Subcutaneous abdominal adipose tissue (tissue), 5 donors: Measurements from ENCODE around the gene WDR59.
"Not testable (repeated sequence)": the region's sequence is repeated elsewhere in the genome, so short reads cannot be mapped to it uniquely, and the experiment has no call there.

Source experiments
- H3K27ac ChIP-seq: one replicate; pipeline ENCODE4 v1.7.0; 2013; ENCODE audit warnings: low read depth, mild to moderate bottlenecking, inconsistent platforms, low read length, moderate library complexity
- H3K27me3 ChIP-seq, 5 donors: one replicate each; pipeline ENCODE4 v1.7.0; 2013; ENCODE audit warnings: low read length in 5 of 5, inconsistent platforms in 1 of 5; ENCODE audit not compliant: control insufficient read depth in 5 of 5, insufficient read depth in 4 of 5
- H3K36me3 ChIP-seq, 5 donors: one replicate each; pipeline ENCODE4 v1.7.0; 2013; ENCODE audit warnings: low read length in 5 of 5; ENCODE audit not compliant: control insufficient read depth in 5 of 5, insufficient read depth in 5 of 5
- H3K4me1 ChIP-seq, 5 donors: one replicate each; pipeline ENCODE4 v1.7.0; 2013; ENCODE audit warnings: low read length in 5 of 5, mild to moderate bottlenecking in 3 of 5, moderate library complexity in 1 of 5; ENCODE audit not compliant: control insufficient read depth in 5 of 5, insufficient read depth in 5 of 5
- H3K4me3 ChIP-seq, 5 donors: one replicate each; pipeline ENCODE4 v1.7.0; 2013; ENCODE audit warnings: low read length in 5 of 5, low read depth in 1 of 5
- H3K9ac ChIP-seq, 5 donors: one replicate each; pipeline ENCODE4 v1.7.0; 2013; ENCODE audit warnings: low read length in 5 of 5, mild to moderate bottlenecking in 4 of 5, moderate library complexity in 3 of 5
- H3K9me3 ChIP-seq, 5 donors: one replicate each; pipeline ENCODE4 v1.7.0; 2013; ENCODE audit warnings: low read length in 5 of 5; ENCODE audit not compliant: control insufficient read depth in 5 of 5
- donor health status: healthy.
- donor health status: healthy.
- donor health status: healthy.
- donor health status: healthy.
- donor health status: healthy.

The WDR59 gene

GRCh38 chr16:75024594-75024993 is 39.7 kb upstream of the WDR59 start:
- H3K9ac ChIP-seq: peak overlapping the region in 1 of 5 donors; percentile 2
- H3K4me1 ChIP-seq: peaks cover 0 to 26% (median 18%) of the 10 kb centered on the region in 5 donors
- H3K4me3 ChIP-seq: no peak overlapping the region
- H3K36me3 ChIP-seq: no peaks in the 10 kb centered on the region
- H3K27me3 ChIP-seq: no peaks in the 10 kb centered on the region
- H3K27ac ChIP-seq: no peak overlapping the region
- H3K9me3 ChIP-seq: peaks cover 0 to 5% (median 0%) of the 10 kb centered on the region in 5 donors

- H3K9ac ChIP-seq: peak overlapping the region in 1 of 5 donors; percentile 2
- peaks cover 0 to 5% (median 0%) of the 10 kb centered on the region in 5 donors for H3K9me3 ChIP-seq
- H3K27ac ChIP-seq: no peak overlapping the region
Measured at GRCh38 chr16:75024182-75024581, 39.3 kb upstream of the WDR59 start.

DNA sequence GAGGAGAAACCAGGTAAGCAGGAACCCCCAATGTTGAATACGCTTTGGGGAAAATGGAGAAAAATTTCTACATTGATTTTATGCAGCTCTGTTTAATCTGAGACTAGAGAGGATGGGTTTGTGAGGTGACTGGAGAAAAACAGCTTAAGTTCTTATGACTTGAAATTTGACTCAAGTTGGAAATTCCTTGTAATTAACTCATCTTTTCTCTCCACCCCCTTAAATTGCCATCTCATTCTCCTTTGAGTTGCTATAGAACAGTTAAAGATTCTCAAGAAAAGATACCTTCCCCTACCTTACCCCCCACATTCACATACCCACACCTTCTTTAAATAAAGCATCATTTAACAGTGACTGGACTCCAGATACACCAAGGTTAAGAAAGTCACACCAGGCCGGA is 38.1 kb upstream of the WDR59 start:
- Histone ChIP-seq H3K27me3 (no peaks in the 10 kb centered on the region), H3K27ac (no peak overlapping the region), H3K4me1 (peaks cover 0 to 26% (median 18%) of the 10 kb centered on the region in 5 donors), H3K9me3 (peaks cover 0 to 5% (median 0%) of the 10 kb centered on the region in 5 donors), H3K4me3 (no peak overlapping the region), H3K36me3 (no peaks in the 10 kb centered on the region), H3K9ac (no peak overlapping the region)

More at GRCh38 chr16:75024182-75024581, 39.3 kb upstream of the WDR59 start:
- Histone ChIP-seq H3K27me3 (no peaks in the 10 kb centered on the region), H3K36me3 (no peaks in the 10 kb centered on the region), H3K4me1 (peaks cover 0 to 26% (median 18%) of the 10 kb centered on the region in 5 donors), H3K4me3 (no peak overlapping the region)

DNA sequence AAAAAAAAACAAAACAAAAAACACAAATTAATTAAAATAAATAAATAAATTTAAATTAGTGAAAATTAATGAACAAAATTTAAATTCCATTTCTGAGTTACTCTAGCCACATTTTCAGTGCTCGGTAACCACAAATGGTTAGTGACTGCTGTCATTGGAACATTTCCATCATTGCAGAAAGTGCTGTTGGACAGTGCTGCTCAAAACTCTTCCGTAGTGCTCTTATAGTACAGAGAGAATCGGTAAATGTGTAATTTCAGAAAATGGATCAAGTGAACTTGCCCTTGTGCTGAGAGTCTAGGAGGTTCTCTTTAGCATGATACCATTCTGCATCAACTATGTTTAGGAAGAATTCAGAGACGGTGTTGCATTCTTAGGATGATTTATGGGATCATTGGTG is 37.6 kb upstream of the WDR59 start:
- peaks cover 0 to 28% (median 22%) of the 10 kb centered on the region in 5 donors for H3K4me1 ChIP-seq
- H3K9me3 ChIP-seq: peaks cover 0 to 5% (median 0%) of the 10 kb centered on the region in 5 donors
- no peak overlapping the region for H3K9ac ChIP-seq
- no peaks in the 10 kb centered on the region for H3K36me3 ChIP-seq
- no peaks in the 10 kb centered on the region for H3K27me3 ChIP-seq
- no peak overlapping the region for H3K27ac ChIP-seq
- no peak overlapping the region for H3K4me3 ChIP-seq

DNA sequence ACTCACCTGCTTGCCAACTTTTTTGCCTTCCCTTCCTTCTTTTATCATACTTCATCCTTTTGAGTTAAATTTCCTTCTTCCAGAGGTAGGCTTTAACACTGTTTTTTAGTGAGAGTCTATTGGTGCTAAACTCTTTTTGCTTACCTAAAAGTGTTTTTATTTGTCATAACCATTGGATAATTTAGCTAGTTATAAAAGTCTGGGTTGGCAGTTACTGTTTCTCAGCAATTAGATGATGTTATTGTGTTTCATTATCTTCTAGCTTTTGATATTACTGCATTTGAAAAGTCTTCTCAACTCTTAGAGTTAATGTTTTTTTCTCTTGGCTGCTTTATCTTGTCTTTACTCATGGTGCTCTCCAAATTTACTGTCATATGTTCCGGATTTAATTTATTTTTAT is 36.5 kb upstream of the WDR59 start:
- Histone ChIP-seq H3K9ac (no peak overlapping the region), H3K27me3 (no peaks in the 10 kb centered on the region), H3K4me1 (peaks cover 0 to 27% (median 19%) of the 10 kb centered on the region in 5 donors), H3K9me3 (peaks cover 0 to 5% (median 0%) of the 10 kb centered on the region in 5 donors), H3K4me3 (no peak overlapping the region), H3K27ac (no peak overlapping the region), H3K36me3 (no peaks in the 10 kb centered on the region)

- Histone ChIP-seq H3K9ac (no peak overlapping the region), H3K4me1 (peaks cover 0 to 16% (median 9%) of the 10 kb centered on the region in 5 donors), H3K27ac (no peak overlapping the region), H3K36me3 (no peaks in the 10 kb centered on the region), H3K27me3 (no peaks in the 10 kb centered on the region), H3K9me3 (peaks cover 0 to 5% (median 0%) of the 10 kb centered on the region in 5 donors), H3K4me3 (no peak overlapping the region)
Measured at GRCh38 chr16:75019586-75019985, 34.7 kb upstream of the WDR59 start.

DNA sequence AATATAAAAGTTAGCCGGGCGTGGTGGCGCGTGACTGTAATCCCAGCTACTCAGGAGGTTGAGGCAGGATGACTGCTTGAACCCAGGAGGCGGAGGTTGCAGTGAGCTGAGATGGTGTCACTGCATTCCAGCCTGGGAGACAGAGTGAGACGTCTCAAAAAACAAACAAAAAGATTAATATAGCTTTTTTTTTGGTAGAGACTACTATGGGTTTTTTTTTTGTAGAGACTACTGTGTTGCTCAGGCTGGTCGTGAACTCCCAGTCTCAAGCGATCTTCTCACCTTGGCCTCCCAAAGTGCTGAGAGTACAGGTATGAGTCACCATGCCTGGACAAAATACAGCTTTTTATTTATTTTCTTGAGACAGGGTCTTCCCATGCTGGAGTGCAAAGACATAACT is 34.1 kb upstream of the WDR59 start:
- no peak overlapping the region for H3K9ac ChIP-seq
- peaks cover 0 to 5% (median 0%) of the 10 kb centered on the region in 5 donors for H3K9me3 ChIP-seq
- H3K36me3 ChIP-seq: no peaks in the 10 kb centered on the region
- H3K4me3 ChIP-seq: no peak overlapping the region
- peaks cover 0 to 12% (median 4%) of the 10 kb centered on the region in 5 donors for H3K4me1 ChIP-seq
- no peak overlapping the region for H3K27ac ChIP-seq
- no peaks in the 10 kb centered on the region for H3K27me3 ChIP-seq

DNA sequence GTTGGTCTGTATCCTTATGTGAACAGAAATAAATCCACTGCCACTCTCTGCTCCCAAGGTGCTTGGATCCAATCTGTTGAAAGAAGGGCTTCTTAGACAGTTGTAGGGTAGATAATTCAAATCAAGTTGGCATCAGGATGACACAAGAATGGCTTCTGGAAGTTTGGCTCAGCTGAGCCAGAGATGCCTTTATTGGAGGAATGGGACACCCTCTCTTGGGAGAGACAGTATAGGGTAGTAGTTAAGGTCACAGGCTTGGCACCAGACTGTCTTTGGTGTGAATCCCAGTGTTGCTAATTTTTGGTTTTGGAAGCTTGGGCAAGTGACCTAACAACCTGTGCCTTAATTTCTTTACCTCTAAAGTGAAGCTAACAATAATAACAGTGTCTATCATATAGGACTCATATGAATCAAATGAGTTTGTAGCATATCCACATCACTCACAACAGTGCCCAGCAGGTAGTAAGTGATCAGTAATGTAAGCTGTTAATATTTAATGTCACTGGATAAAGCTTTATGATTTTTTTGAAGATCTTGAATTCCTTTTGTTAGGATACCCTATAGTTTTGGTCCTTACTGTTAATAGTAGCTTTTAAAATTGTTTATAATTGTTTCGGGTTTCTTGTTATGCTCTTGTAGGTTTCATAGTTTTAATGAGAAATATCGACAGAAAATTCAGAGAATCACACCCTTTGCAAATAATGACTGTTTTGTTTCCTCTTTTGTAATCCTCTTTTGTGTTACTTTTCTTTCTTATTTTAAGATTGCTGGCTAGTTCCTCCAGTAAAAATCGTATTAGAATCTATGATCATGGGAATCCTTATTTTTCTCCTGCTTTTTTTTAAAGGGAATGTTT is 33.0 kb upstream of the WDR59 start:
- Histone ChIP-seq H3K4me3 (no peak overlapping the region), H3K4me1 (peaks cover 0 to 12% (median 8%) of the 10 kb centered on the region in 5 donors), H3K9me3 (peaks cover 0 to 5% (median 0%) of the 10 kb centered on the region in 5 donors), H3K9ac (peak overlapping the region in 1 of 5 donors; percentile 41), H3K36me3 (no peaks in the 10 kb centered on the region), H3K27ac (no peak overlapping the region), H3K27me3 (no peaks in the 10 kb centered on the region)

DNA sequence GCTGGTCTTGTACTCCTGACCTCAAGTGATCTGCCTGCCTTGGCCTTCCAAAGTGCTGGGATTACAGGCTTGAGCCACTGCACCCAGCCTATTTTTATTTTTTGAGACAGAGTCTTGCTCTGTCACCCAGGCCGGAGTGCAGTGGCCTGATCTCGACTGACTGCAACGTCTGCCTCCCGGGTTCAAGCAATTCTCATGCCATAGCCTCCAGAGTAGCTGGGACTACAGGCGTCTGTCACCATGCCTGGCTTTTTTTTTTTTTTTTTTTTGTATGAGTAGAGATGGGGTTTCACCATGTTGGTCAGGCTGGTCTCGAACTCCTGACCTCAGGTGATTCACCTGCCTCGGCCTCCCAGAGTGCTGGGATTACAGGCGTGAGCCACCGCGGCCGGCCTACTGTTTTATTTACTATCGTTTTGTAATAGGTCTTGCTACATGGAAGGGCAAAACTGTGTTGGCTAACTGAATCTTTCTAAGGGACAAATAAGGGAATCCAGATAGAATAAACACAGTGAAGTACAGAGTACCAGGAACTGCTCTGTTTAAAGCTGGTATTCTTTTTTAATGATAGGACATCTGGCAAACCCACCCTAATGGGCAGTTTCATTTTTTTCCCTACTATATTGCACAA is 31.6 kb upstream of the WDR59 start:
- H3K9ac ChIP-seq, H3K36me3 ChIP-seq, H3K27ac ChIP-seq, H3K9me3 ChIP-seq, H3K4me3 ChIP-seq, H3K27me3 ChIP-seq: not testable (repeated sequence)
- peaks cover 7 to 25% (median 21%) of the 10 kb centered on the region in 5 donors for H3K4me1 ChIP-seq

GRCh38 chr16:75014318-75014717 is 29.4 kb upstream of the WDR59 start:
- Histone ChIP-seq H3K9ac (no peak overlapping the region), H3K4me3 (no peak overlapping the region), H3K27ac (no peak overlapping the region), H3K36me3 (no peaks in the 10 kb centered on the region), H3K4me1 (peaks cover 9 to 38% (median 34%) of the 10 kb centered on the region in 5 donors), H3K27me3 (no peaks in the 10 kb centered on the region), H3K9me3 (no peaks in the 10 kb centered on the region)
